PC-9 (cell line): ENCODE measurements around the gene RNF227. TPM values are rescaled to one million over a fixed set of nuclear protein-coding genes. Genes with fewer than 3 reads are reported as not detected.

ENCODE experiments used
- BruUV-seq: library from RNA; stranded (reverse); fragments of 400-500 nt; replicated peaks from 2 replicates; lab custom pipeline; 2021; lab: Mats Ljungman, UMichigan
- CTCF ChIA-PET: fragments of 300-600 bp; sonication (Branson Sonifier 250); formaldehyde crosslinking; loops from one replicate; lab custom pipeline; 2022; ENCODE audit warnings: antibody characterized with exemption; lab: Charles Lee
- POLR2A ChIA-PET: fragments of 300-600 bp; sonication (Branson Sonifier 250); formaldehyde crosslinking; loops from one replicate; lab custom pipeline; 2022; ENCODE audit warnings: antibody characterized with exemption; ENCODE audit not compliant: unreplicated experiment; lab: Charles Lee
- DNase-seq, 2 experiments: peaks; one replicate each; pipeline versions ENCODE4 v3.0.0 to v3.0.0-alpha.2; 2015 to 2022; ENCODE audit warnings: mixed read lengths in 1 of 2
- H2AFZ ChIP-seq: fragments of 200-600 bp; sonication (generic); 2 replicates; pipeline ENCODE4 v1.8.1; 2017; ENCODE audit warnings: antibody characterized with exemption
- H3F3A ChIP-seq: fragments of 200-600 bp; sonication (generic); 2 replicates; pipeline ENCODE4 v1.8.1; 2017; ENCODE audit warnings: antibody characterized with exemption, mild to moderate bottlenecking, low read depth; ENCODE audit not compliant: insufficient read depth
- H3K27ac ChIP-seq: fragments of 200-600 bp; sonication (generic); 2 replicates; pipeline ENCODE4 v1.6.1; 2016; ENCODE audit warnings: mixed run types
- H3K27me3 ChIP-seq: fragments of 200-600 bp; sonication (generic); 2 replicates; pipeline ENCODE4 v1.6.1; 2016; ENCODE audit warnings: low read depth, mixed run types; ENCODE audit not compliant: insufficient read depth
- H3K36me3 ChIP-seq: fragments of 200-600 bp; sonication (generic); 2 replicates; pipeline ENCODE4 v1.6.1; 2016; ENCODE audit warnings: low read depth, mixed run types
- H3K4me1 ChIP-seq: fragments of 200-600 bp; sonication (generic); replicated peaks from 2 replicates; pipeline ENCODE4 v1.6.1; 2016; ENCODE audit warnings: mixed run types; ENCODE audit not compliant: insufficient read depth
- H3K4me2 ChIP-seq: fragments of 200-600 bp; sonication (generic); 2 replicates; pipeline ENCODE4 v1.6.1; 2017; ENCODE audit warnings: mixed run types
- H3K4me3 ChIP-seq: fragments of 200-600 bp; sonication (generic); 2 replicates; pipeline ENCODE4 v1.6.1; 2016; ENCODE audit warnings: mixed run types
- H3K79me2 ChIP-seq: fragments of 200-600 bp; sonication (generic); 2 replicates; pipeline ENCODE4 v1.6.1; 2017; ENCODE audit warnings: low read depth, mixed run types
- H3K9me2 ChIP-seq: fragments of 200-600 bp; sonication (generic); 2 replicates; pipeline ENCODE4 v1.8.1; 2017; ENCODE audit warnings: mild to moderate bottlenecking; ENCODE audit not compliant: insufficient read depth
- H3K9me3 ChIP-seq: fragments of 200-600 bp; sonication (generic); 2 replicates; pipeline ENCODE4 v1.8.1; 2016; ENCODE audit warnings: low read depth; ENCODE audit not compliant: insufficient read depth
- H4K20me1 ChIP-seq: fragments of 200-600 bp; sonication (generic); 2 replicates; pipeline ENCODE4 v1.8.1; 2017; ENCODE audit not compliant: insufficient read depth
- CTCF ChIP-seq: fragments of 200-600 bp; sonication (generic); conservative IDR thresholded peaks from 2 replicates; pipeline ENCODE4 v1.6.1; 2017; ENCODE audit warnings: mixed run types, antibody characterized with exemption, mild to moderate bottlenecking, moderate library complexity
- EZH2 ChIP-seq: fragments of 200-600 bp; sonication (generic); IDR thresholded peaks from 2 replicates; pipeline ENCODE4 v1.8.0; 2017; ENCODE audit warnings: antibody characterized with exemption, low read depth
- intact Hi-C: fragments of 100-400 bp; cut with micrococcal nuclease; formaldehyde crosslinking; loops from one replicate; pipeline ENCODE4 v1.10.0; 2022; ENCODE audit not compliant: unreplicated experiment
- total RNA-seq: library from RNA; stranded (reverse); gene quantifications from 2 replicates; pipeline ENCODE4 v1.2.3, GENCODE V29; 2021

The RNF227 gene
- total RNA-seq, 1 experiment from 2014 or later, result 3.1 TPM

- Histone ChIP-seq H3K4me2 (no peak overlapping the region), H2AFZ (no peak overlapping the region), H4K20me1 (no peaks in the 10 kb centered on the region), H3K27me3 (no peaks in the 10 kb centered on the region), H3K9me3 (no peaks in the 10 kb centered on the region), H3K36me3 (no peaks in the 10 kb centered on the region), H3K9me2 (no peaks in the 10 kb centered on the region), H3K4me1 (peaks cover 10% of the 10 kb centered on the region; the same call in 1 of the 2 replicates), H3K4me3 (no peak overlapping the region), H3F3A (peaks cover 10% of the 10 kb centered on the region; the same call in 1 of the 2 replicates), H3K27ac (no peak overlapping the region), H3K79me2 (peaks cover 12% of the 10 kb centered on the region)
- CTCF ChIA-PET, result no interaction called here
- BruUV-seq, result no TSS peak
- POLR2A ChIA-PET, result no interaction called here
- TF ChIP-seq EZH2 (no peak), CTCF (no peak)
- DNase-seq, result no peak
- intact Hi-C loops, result loop anchor here (10.0 kb wide), 1 partner anchor 297 kb away; the partner anchor contains the start of gene MPDU1
Measured at GRCh38 chr17:7882068-7882467, 34.0 kb downstream of the RNF227 start.

GRCh38 chr17:7881276-7882054, 34.6 kb downstream of the RNF227 start:
- no peak overlapping the region for H3K4me2 ChIP-seq
- BruUV-seq, result no TSS peak
- intact Hi-C loops, result loop anchor here (10.0 kb wide), 1 partner anchor 297 kb away; the partner anchor contains the start of gene MPDU1
- TF ChIP-seq EZH2 (no peak), CTCF (no peak)
- H4K20me1 ChIP-seq, result no peaks in the 10 kb centered on the region
- H3K9me3 ChIP-seq, result no peaks in the 10 kb centered on the region
- peaks cover 5% of the 10 kb centered on the region; the same call in 1 of the 2 replicates for H3F3A ChIP-seq
- ChIA-PET CTCF (no interaction called here), POLR2A (no interaction called here)
- H3K9me2 ChIP-seq, result no peaks in the 10 kb centered on the region
- no peaks in the 10 kb centered on the region for H3K36me3 ChIP-seq
- H3K27me3 ChIP-seq, result no peaks in the 10 kb centered on the region
- no peak overlapping the region for H2AFZ ChIP-seq
- no peak for DNase-seq
- H3K79me2 ChIP-seq, result peaks cover 10% of the 10 kb centered on the region
- H3K4me3 ChIP-seq, result no peak overlapping the region
- peaks cover 10% of the 10 kb centered on the region; the same call in 1 of the 2 replicates for H3K4me1 ChIP-seq
- no peak overlapping the region for H3K27ac ChIP-seq

- H3K27ac ChIP-seq, result no peak overlapping the region
- H3F3A ChIP-seq, result no peaks in the 10 kb centered on the region
- no peaks in the 10 kb centered on the region for H3K79me2 ChIP-seq
- no peak for DNase-seq
- TF ChIP-seq EZH2, result no peak
- TF ChIP-seq CTCF, result no peak
- H2AFZ ChIP-seq, result no peak overlapping the region
- no peaks in the 10 kb centered on the region for H3K9me2 ChIP-seq
- H3K36me3 ChIP-seq, result no peaks in the 10 kb centered on the region
- no peaks in the 10 kb centered on the region for H3K27me3 ChIP-seq
- H4K20me1 ChIP-seq, result no peaks in the 10 kb centered on the region
- intact Hi-C loops, result loop anchor here (10.0 kb wide), 1 partner anchor 295 kb away; the partner anchor contains the start of gene MPDU1
- H3K9me3 ChIP-seq, result no peaks in the 10 kb centered on the region
- no peak overlapping the region for H3K4me2 ChIP-seq
- no TSS peak for BruUV-seq
- H3K4me1 ChIP-seq, result peaks cover 10% of the 10 kb centered on the region; the same call in 1 of the 2 replicates
- no peak overlapping the region for H3K4me3 ChIP-seq
- CTCF ChIA-PET, result no interaction called here
- POLR2A ChIA-PET, result no interaction called here
Measured at GRCh38 chr17:7880076-7880868, 35.8 kb downstream of the RNF227 start.
